CD1c-positive myeloid dendritic cell (primary cell): ENCODE data around the gene ATP5ME.
A peak's percentile ranks its signal among the peaks of the same experiment; 100 is the strongest.
"Not testable (repeated sequence)": the region's sequence is repeated elsewhere in the genome, so short reads cannot be mapped to it uniquely, and the experiment has no call there.

Experiments
- DNase-seq: peaks from one replicate; pipeline ENCODE4 v3.0.0-alpha.2; 2016; ENCODE audit errors: extremely low spot score

ATP5ME gene

DNA sequence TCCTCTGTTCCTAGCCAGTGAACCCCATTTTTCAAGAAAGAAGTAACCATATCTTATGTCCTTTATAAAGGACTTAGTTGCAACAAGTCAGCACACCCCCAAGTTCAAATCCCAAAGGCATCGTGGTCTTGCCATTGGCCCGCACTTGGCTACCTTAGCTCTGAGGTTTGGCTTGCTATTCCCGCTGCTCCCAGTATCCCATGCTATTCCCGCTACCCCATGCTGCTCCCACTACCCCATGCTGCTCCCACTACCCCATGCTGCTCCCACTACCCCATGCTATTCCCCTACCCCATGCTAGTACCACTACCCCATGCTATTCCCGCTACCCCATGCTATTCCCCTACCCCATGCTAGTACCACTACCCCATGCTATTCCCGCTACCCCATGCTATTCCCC lies 5.9 kb downstream of the ATP5ME start:
- not testable (repeated sequence) for DNase-seq

DNA sequence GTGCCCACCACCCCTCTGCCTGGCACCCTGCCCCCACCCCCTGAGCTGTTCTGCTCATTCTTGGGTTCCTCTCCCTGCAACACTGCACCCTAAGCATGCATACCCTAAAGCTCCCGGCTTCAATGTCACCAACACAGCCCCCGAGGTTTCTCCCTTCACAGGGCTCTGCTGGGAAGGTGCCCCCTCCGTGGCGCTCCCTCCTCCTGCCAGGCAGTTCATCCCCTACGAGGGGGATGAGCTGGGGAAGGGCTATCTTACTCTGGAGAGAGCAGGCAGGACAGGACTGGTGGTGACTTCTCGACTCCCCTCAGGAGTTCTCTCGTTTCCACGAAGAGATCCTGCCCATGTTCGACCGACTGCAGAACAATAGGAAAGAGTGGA lies 6.5 kb downstream of the ATP5ME start:
- DNase-seq = no peak

GRCh38 chr4:666822-667544 lies 7.1 kb downstream of the ATP5ME start:
- no peak for DNase-seq

DNA sequence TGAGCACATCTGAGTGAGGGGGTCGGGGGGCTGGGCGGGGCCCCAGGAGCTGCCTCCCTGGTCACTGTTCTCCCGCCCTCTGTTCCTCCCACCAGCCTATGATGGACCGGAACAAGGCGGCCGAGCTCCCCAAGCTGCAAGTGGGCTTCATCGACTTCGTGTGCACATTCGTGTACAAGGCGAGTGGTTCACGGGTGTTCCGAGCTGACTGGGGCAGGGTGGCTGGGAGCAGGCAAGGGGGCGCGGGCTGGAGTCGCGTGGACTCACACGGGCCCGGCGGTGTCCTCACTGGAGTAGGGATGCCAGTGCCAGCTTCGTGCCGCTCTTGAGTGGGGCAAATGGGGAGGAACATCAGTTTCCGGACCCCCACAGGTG lies 7.7 kb downstream of the ATP5ME start:
- DNase-seq = no peak

GRCh38 chr4:665751-666435 lies 8.2 kb downstream of the ATP5ME start:
- DNase-seq = no peak

DNA sequence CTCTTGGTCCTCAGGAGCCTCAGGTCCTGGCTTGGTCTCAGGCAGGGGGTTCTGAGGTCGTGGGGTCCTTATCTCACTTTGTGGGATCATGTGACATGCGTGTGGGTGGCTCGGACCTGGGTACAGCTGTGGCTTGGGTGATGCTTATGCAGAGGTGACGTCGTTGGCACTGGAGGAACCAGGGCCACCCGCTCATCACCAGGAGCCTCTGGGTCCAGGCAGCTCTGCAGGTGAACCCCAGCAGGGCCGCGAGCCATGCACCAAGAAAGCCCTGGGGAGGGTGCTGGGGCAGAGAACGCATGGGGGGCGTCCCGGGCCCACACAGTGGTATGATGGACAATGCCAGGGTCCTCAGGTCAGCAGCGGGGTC lies 8.7 kb downstream of the ATP5ME start:
- DNase-seq = no peak

DNA sequence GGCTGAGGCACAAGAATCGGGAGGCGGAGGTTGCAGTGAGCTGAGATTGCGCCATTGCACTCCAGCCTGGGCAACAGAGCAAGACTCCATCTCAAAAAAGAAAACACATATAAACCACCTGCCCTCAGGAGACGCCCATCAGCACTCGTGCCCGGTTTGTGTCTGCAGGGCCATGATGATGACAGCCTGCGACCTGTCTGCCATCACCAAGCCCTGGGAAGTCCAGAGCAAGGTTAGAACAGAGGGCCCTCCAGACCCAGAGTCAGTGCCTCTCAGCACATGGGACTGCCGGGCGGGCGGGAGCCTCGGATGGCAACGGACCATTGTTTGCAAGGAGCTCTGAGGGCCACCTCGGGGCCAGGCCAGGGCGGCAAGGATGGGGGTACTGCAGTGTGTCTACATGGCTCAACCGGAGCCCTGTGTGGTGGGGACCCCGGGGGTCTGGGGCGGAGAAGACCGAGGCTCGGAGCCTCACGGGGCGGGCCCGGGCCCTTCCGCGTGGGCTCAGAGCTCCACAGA lies 9.3 kb downstream of the ATP5ME start:
- no peak for DNase-seq

DNA sequence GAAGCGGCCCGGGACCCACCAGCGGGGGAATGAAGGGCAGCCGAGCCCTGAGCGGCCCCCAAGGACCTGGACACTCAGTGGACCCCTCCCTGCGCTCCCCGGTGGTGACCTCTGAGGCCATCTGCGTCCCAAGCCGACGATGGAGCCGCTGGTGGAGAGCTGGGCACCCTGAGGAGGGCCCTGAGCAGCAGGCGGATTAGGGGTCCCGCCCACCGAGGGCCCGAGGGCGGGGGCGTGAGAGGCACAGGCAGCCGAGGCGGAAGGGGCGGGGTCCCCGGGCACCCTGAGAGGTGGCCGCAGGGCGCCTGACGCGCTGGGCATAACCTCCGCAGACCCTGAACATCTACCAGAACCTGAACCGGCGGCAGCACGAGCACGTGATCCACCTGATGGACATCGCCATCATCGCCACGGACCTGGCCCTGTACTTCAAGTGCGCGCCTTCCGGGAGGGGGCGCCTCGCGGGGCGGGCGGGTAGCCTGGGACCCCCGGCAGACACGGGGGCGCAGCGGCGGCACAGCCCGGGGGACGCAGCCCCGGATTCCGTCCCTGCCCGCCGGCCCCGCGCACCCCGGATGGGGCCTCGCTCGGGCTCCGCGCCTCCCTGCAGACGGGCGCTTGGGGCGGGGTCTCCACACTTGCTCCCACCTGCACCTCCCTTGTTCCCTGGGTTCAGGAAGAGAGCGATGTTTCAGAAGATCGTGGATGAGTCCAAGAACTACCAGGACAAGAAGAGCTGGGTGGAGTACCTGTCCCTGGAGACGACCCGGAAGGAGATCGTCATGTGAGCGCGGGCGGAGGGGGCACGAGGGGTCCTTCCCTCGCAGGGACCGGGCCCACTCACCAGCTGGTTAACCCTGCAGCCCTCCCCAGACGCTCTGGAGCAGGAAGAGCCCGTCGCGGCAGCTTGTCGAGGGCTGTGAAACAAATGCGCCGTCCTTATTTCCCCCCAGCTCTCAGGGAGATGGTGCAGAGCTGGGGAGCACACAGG lies 10.3 kb downstream of the ATP5ME start:
- DNase-seq = peak; percentile 45

- DNase-seq = no peak
Observed at GRCh38 chr4:663046-663437, 11.0 kb downstream of the ATP5ME start.

- DNase-seq = no peak
Observed at GRCh38 chr4:661881-662761, 12.0 kb downstream of the ATP5ME start.

GRCh38 chr4:661231-661630 lies 12.8 kb downstream of the ATP5ME start:
- no peak for DNase-seq

DNA sequence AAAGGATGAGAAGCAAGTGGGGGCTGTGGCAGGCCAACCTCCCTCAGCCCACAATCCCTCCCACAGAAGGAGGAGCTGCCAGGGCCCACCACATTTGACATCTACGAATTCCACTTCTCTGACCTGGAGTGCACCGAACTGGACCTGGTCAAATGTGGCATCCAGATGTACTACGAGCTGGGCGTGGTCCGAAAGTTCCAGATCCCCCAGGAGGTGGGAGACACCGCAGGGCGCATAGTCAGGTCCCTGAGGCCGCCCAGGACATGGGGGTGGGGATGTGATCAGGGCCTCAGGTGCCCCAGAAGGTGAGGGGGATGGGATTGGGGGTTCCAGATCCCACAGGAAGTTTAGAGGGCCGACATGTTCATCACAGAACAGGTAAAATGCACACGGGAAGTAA lies 13.7 kb downstream of the ATP5ME start:
- no peak for DNase-seq

GRCh38 chr4:659851-660250 lies 14.2 kb downstream of the ATP5ME start:
- no peak for DNase-seq

DNA sequence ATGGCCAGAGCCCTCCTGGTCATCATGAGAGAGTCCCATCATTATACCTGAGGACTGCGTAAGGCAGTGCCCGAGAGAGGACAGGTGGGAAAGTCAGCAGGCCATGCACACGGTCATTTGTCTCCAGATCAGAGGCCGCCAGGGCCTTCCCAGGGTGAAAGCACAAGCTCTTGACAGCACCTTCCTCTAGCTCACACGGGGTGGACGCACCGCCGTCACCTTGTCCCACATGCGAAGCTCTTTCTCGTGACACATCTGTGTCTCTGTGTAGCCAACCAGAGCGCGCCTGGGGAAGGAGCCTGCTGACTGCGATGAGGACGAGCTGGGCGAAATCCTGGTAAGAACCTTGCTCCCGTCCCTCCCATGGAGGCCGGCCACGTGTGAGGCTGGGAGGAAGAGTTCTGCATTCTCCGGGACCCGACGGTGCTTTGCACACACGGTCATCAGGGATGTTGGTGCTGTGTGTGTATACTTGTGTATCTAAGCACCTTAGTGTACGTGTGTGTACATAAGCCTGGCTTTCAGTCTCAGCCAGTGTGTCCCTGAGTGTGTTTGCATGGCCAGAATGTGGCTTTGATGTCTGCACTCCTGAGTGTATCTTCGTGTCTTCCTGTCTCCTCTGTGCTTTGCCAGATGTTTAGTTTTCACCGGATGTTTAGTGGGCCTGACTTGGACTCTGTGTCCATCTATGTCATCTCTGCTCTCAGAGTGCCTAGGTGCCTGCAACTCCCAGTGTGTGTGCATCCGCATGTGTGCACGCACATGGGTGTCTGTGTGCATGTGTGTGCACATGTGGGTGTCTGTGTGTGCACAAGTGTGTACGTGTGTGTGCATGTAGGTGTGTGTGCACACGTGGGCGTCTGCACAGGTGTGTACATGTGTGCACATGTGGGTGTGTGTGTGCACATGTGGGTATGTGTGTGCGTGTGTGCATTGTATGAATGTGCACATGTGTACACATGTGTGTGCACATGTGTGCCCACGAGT lies 15.1 kb downstream of the ATP5ME start:
- no peak for DNase-seq

DNA sequence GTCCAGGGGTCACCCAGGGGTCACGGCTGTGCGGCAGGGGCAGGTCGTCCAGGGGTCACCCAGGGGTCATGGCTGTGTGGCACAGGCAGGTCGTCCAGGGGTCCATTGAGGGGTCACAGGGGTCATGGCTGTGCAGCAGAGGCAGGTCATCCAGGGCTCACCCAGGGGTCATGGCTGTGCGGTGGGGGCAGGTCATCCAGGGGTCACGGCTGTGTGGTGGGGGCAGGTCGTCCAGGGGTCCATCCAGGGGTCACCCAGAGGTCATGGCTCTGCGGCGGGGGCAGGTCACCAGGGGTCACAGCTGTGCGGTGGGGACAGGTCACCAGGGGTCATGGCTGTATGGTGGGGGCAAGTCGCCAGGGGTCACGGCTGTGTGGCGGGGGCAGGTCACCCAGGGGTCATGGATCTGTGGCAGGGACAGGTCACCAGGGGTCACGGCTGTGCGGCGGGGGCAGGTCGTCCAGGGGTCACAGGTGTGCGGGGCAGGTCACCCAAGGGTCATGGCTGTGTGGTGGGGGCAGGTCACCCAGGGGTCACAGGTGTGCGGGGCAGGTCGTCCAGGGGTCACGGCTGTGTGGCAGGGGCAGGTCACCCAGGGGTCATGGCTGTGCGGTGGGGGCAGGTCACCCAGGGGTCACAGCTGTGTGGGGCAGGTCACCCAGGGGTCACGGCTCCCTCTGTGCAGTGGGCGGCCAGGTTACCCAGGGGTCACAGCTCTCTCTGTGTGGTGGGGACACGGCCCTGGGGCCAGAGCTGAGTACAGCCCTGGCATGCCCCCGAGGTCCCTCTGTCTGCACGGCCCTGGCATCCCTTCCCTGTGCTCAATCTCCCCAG lies 16.0 kb downstream of the ATP5ME start:
- no peak for DNase-seq

GRCh38 chr4:657338-657833 lies 16.7 kb downstream of the ATP5ME start:
- no peak for DNase-seq

DNA sequence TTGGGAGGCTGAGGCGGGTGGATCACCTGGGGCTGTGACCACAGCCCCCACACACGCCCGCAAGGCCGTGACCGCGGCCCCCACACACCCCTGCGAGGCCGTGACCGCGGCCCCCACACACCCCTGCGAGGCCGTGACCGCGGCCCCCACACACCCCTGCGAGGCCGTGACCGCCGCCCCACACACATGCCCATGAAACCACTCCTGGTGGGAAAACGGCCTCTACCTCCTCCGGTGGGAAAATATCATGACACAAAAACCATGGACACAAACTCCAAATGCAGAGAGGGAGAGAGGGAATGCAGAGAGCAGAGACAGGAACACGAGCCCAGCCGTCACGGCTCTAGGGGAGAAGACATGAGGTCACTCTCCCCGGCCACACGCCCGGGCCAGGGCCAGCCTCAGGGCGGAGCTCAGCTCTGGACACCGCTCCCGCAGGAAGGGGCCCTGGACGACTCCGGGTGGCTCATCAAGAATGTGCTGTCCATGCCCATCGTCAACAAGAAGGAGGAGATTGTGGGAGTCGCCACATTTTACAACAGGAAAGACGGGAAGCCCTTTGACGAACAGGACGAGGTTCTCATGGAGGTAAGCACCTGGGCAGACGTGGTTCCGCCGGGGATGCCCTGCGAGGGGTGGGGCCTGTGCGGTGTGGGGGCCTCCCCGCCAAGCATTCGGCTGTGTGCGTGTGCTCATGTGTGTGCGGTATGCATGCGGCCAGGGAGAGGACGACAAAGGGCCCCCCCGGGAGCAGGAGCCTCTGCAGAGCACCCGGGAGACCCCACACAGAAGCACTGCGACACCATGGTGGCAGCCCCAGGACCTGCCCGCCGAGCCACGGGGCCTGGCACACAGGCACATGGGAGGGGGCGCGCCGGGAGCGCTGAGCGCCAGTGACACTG lies 17.4 kb downstream of the ATP5ME start:
- no peak for DNase-seq
